Stimulated activated CD8-positive, alpha-beta memory T cell treated with anti-CD3 and anti-CD28 coated beads, Interleukin-7, amount 100 ng/mL, for 1 hour (primary cell): ENCODE results near the gene PHLPP1.
A peak's percentile ranks its signal among the peaks of the same experiment; 100 is the strongest.

ENCODE experiments used
- DNase-seq, 2 donors: peaks; one replicate each; pipeline ENCODE4 v3.0.0-alpha.2; 2020; ENCODE audit warnings: low read depth in 2 of 2

The PHLPP1 gene

DNA sequence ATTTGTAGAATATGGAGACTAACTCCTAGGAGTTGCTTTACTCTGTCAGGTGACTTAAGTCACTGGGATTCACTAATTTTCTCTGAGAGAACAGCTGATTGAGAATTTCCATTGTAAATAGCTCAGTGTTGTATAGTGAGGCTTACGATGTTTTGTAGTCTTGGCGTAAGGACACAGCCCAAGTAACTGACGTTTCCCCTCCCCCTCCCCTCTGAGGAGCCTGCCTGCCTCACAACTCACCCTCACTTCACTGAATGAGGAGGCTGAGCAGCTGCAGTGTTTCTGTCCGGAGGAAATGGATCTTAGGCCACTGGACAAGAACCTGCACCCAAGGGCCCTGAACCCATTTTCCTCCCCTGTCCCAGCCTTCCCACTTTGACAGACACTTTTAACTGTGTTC lies 264.6 kb downstream of the PHLPP1 start:
- no peak for DNase-seq

- no peak for DNase-seq
Observed at GRCh38 chr18:62981566-62981965, 266.2 kb downstream of the PHLPP1 start.

GRCh38 chr18:62982600-62983251 lies 267.4 kb downstream of the PHLPP1 start:
- DNase-seq: peak in 1 of 2 donors; percentile 13

DNA sequence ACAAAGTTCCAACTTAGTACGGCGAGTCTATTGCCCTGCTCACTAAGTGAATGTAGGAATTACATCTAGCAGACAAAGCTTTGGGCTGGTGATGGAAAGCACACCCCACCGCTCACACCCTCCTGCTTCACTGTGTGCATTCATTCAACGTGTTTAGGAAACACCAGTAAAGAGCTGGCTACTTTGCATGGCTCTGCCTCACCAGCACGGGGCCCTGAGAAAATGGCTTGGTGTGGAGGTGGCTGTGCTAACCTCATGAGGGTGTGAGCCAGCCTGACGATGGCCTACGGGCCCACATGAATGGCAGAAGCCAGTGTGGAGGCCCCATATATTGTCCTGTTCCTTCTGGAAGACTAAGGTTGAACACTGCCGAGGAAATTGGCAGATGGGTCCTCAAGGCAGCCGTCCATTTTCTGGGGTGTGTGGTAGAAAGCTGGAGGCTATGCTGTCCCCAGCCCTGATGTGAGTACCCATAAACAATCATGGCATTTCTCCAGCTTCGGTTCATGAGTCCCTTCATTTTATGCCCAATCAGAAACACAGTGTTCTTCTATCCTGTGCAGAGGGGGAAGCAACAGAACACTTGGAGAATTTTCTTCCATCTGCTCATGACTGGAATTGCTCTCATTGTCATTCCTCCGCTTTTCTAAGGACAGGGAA lies 269.4 kb downstream of the PHLPP1 start:
- DNase-seq: no peak

GRCh38 chr18:62986490-62986889 lies 271.1 kb downstream of the PHLPP1 start:
- no peak for DNase-seq

GRCh38 chr18:62987055-62987830 lies 271.9 kb downstream of the PHLPP1 start:
- DNase-seq: no peak

- DNase-seq: no peak
Observed at GRCh38 chr18:62987859-62988258, 272.5 kb downstream of the PHLPP1 start.

DNA sequence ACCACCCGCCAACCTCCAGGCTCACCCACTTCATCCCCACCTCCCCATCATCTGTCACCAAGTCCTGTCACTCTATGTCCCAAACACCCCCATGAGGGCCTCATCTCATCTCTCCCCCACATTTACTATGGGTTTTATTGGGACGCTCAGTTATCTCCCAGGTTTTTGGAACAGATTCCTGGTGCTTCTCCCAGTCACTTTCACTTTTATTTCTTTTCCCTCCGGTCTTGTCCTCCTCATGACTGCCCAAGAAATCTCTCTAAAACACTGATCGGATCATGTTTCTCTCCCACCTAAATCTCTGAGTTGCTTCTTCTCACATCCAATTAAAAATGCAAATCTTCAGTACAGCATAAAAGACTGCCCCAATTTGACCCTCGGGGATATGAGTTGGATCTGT lies 273.1 kb downstream of the PHLPP1 start:
- DNase-seq: no peak

GRCh38 chr18:62989195-62989594 lies 273.9 kb downstream of the PHLPP1 start:
- no peak for DNase-seq

DNA sequence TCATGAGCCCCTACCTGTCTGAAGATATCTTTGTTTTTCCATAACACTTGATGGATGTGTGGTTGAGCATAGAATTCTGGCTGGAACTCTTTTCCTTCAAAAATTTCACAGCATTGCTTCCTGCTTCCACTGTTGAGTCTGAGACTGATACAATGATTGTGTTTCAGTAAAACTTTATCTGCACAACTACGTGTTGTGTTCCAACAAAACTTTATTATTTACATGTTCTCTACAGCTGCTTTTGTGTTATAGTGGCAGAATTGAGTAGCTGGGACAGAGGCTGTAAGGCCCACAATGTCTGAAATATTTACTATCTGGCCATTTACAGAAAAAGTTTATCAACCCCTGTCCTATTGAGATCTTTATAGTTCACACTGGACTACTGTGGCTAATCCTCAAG lies 275.3 kb downstream of the PHLPP1 start:
- DNase-seq: no peak

DNA sequence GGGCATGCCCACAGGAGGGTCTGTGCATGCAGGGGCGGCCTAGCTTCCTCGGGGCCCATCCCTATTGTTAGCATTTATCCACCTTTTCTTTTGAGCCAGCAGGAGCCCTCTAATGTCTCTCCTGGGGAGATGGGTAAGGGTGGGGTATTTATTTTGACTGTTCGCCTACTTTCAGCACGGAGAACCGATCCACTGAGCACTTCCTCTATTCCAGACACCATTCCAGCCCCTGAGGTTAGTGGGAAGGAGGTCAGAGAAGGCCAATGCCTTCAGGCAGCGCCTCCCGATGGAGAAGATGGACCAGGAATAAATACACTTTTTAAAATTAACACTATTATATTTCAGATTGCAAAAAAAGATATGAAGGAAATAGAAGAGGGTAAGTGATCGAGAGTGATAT lies 276.0 kb downstream of the PHLPP1 start:
- DNase-seq: no peak

DNA sequence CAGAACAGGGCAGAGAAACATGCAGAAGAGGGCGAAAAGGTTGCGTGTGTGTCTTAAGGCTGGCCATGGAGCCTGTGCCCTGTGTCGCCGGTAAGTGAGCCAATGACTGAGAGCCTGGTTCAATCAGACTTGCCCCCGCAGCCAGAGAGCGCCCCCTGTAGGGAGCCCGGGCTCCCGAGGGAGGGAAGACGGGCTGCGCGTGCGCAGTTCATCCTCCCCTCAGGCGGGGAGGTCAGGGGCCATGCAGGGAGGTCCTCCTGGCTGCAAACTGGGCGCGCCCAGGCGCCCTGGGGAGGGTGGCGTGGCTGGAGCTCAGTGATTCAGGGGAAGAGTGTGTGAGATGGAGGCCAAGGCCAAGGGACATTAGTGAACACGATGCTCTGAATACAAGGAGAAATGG lies 276.6 kb downstream of the PHLPP1 start:
- DNase-seq: no peak

DNA sequence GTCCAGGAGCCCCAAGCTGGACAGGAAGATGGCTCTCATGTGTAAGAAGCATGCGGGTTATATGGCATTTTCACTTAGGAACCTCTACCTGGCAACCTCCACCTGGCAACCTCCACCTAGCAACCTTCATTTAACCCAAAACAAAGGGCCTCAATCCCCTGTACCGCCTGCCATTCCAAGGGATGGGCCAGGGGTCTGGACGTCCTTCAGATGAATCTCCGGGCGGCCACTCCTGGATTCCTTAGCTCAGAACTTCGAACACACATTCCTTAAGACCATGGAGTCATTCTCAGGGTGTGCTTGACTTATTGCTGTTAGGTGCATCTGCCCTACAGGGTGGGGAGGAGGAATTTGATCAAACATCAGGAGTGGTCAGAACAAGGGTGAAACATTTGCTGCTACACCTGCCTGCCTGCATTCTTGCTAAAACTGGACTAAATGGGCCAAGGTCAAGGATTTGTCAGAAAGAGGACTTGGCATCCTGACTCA lies 277.6 kb downstream of the PHLPP1 start:
- no peak for DNase-seq

DNA sequence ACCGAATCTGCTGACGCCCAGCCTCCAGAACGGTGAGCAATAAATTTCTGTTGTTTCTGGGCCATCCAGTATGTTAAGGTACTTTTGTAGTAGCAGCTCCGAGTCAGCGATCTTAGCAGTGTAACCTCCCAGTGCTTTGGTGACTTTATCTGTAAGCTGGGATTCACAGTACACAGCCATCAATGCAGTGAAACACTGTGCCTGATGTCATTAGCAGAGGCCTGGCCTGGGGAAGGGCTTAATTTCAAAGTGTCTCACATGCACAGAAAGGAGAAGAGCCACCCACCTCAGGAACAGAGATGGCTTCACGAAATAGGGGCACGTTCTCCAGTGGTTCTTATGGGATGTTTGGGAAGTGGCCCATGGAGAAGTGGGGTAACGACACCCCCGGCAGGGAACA lies 281.2 kb downstream of the PHLPP1 start:
- no peak for DNase-seq

DNA sequence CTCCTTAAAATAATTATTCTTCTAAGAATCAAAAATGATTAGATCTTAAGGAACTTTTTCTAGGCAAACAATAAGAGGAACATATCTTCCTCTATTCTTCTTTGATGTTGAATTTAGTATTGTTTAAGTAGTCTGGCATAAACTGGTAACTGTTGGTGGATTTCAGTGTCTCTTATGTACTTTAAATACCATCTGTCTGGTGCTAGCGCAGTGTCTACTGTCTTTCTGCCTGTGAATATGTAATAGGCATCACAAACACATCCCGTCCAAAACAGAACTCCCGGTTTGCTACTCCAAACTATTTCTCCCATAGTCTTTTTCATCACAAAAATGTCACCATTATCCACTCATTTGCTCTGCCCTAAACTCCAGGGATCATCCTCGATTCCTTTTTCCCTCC lies 281.7 kb downstream of the PHLPP1 start:
- no peak for DNase-seq

DNA sequence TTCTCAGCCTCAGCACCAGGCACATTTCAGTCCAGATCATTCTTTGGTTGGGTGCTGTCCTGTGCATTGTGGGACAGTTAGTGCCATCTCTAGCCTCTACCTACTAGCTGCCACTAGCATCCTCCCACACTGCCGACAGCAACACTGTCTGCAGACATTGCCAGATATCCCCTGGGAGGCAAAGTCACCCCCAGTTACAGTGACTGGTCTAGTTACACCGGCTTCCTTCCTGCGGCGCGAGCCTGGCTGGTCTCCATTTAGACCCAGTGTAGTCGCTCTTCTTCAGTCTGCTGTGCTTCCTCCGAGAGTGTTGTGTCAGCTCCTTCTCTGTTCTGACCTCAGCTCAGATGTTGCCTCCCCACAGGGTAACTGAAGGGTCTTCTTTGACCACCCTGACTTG lies 283.1 kb downstream of the PHLPP1 start:
- DNase-seq: no peak

- no peak for DNase-seq
Observed at GRCh38 chr18:62999392-62999791, 284.1 kb downstream of the PHLPP1 start.

GRCh38 chr18:62999921-63000320 lies 284.6 kb downstream of the PHLPP1 start:
- DNase-seq: no peak

DNA sequence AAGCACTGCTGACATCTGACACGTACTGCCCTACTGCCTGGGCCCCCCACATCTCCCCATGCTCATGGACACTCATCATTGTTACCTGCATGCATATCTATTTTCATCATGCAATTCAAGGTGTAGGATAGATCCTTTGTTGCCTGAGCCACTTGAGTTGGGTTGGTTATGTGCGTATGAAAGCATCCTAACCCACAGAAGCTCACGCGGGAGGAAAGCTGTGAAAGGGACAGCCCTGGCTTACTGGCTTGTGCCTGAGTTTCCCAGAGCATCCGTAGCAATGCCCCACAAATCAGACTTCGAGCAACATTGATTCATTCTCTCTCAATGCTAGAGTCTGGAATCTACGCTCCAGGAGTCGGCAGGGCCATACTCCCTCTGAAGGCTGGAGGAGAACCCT lies 285.5 kb downstream of the PHLPP1 start:
- DNase-seq: no peak

- DNase-seq: no peak
Observed at GRCh38 chr18:63001861-63002260, 286.5 kb downstream of the PHLPP1 start.

DNA sequence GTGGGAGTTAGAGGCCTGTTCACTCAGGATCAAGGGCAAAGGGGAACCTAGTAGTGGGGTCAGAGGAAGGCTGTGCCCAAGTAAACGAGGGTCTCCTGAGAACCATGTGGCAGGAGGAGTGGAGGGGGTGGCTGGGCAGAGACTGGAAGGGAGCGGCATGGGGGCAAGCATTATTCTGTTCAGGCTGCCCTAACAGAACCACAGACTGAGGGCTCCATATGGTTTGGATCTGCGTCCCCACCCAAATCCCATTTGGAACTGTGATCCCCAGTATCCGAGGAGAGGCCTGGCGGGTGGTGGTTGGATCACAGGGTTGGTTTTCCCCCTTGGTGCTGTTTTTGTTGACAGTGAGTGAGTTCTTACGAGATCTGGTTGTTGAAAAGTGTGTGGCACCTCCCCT lies 287.0 kb downstream of the PHLPP1 start:
- no peak for DNase-seq

DNA sequence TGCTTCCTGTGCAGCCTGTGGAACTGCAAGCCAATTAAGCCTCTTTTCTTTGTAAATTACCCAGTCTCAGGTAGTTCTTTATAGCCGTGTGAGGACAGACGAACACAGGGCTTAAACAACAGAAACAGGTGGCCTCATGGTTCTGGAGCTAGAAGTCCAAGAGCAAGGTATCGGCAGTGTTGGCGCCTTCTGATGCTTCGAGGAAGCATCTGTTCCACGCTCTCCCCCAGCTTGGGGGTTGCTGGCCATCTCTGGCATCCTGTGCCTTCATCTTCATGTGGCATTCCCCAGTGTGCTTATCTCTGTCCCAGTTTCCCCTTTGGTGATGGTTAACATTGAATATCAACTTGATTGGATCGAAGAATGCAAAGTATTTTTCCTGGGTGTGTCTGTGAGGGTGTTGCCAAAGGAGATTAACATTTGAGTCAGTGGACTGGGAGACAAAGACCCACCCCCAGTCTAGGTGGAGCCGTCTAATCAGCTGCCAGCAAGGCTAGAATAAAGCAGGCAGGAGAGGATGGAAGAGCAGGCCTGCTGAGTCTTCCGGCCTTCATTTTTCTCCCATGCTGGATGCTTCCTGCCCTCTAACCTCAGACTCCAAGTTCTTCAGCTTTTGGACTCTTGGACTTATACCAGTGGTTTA lies 287.6 kb downstream of the PHLPP1 start:
- DNase-seq: no peak
